GM23338 (cell line): ENCODE results near the gene RSU1.

Experiments used
- CTCF ChIP-seq, 2 experiments: fragments of 200-600 bp in 1 of 2; sonication (generic) in 1 of 2; conservative IDR thresholded peaks; 2 replicates each; pipeline versions ENCODE4 v1.5.1 to v1.6.1; 2016 to 2017; ENCODE audit warnings: antibody characterized with exemption in 2 of 2, low read depth in 2 of 2, mild to moderate bottlenecking in 2 of 2, moderate library complexity in 1 of 2
- EZH2 ChIP-seq: fragments of 200-600 bp; sonication (generic); IDR thresholded peaks from one replicate; pipeline ENCODE4 v1.8.0; 2017; ENCODE audit warnings: antibody characterized with exemption, mild to moderate bottlenecking, low read depth; ENCODE audit not compliant: unreplicated experiment
- POLR2AphosphoS5 ChIP-seq: IDR thresholded peaks from 2 replicates; pipeline ENCODE4 v1.6.1; 2016; ENCODE audit warnings: antibody characterized with exemption, low read depth

- TF ChIP-seq POLR2AphosphoS5 = no peak
- no peak for TF ChIP-seq CTCF (conservative IDR thresholded peaks at IDR 0.05; ENCODE audit: low read depth in 2 of 2)
- TF ChIP-seq EZH2 = no peak
Observed at GRCh38 chr10:16770141-16770540, 47.1 kb downstream of the RSU1 start.
